Fibroblast of skin of right biceps (primary cell): ENCODE results near the gene ZNF862.

ENCODE experiments used
- DNase-seq: peaks from one replicate; pipeline ENCODE4 v3.0.0-alpha.2; 2013

ZNF862 gene

GRCh38 chr7:149811831-149812490 is 26.2 kb upstream of the ZNF862 start:
- DNase-seq = no peak

- no peak for DNase-seq
Observed at GRCh38 chr7:149813254-149814035, 24.7 kb upstream of the ZNF862 start.

GRCh38 chr7:149814494-149814893 is 23.7 kb upstream of the ZNF862 start:
- DNase-seq = no peak

- no peak for DNase-seq
Observed at GRCh38 chr7:149815121-149815520, 23.1 kb upstream of the ZNF862 start.

GRCh38 chr7:149815661-149816266 is 22.4 kb upstream of the ZNF862 start:
- no peak for DNase-seq

GRCh38 chr7:149816267-149816751 is 21.9 kb upstream of the ZNF862 start:
- no peak for DNase-seq

- DNase-seq = no peak
Observed at GRCh38 chr7:149816794-149817193, 21.4 kb upstream of the ZNF862 start.

- no peak for DNase-seq
Observed at GRCh38 chr7:149817301-149817771, 20.8 kb upstream of the ZNF862 start.

GRCh38 chr7:149817836-149818535 is 20.2 kb upstream of the ZNF862 start:
- DNase-seq = no peak

- DNase-seq = no peak
Observed at GRCh38 chr7:149818536-149818840, 19.7 kb upstream of the ZNF862 start.

GRCh38 chr7:149819141-149819960 is 18.8 kb upstream of the ZNF862 start:
- DNase-seq = no peak

- no peak for DNase-seq
Observed at GRCh38 chr7:149819961-149820340, 18.2 kb upstream of the ZNF862 start.

GRCh38 chr7:149820622-149821190 is 17.5 kb upstream of the ZNF862 start:
- no peak for DNase-seq

GRCh38 chr7:149821191-149822148 is 16.7 kb upstream of the ZNF862 start:
- DNase-seq = no peak

GRCh38 chr7:149822353-149822943 is 15.7 kb upstream of the ZNF862 start:
- DNase-seq = no peak

GRCh38 chr7:149823191-149823630 is 15.0 kb upstream of the ZNF862 start:
- DNase-seq = no peak

- no peak for DNase-seq
Observed at GRCh38 chr7:149823631-149824199, 14.5 kb upstream of the ZNF862 start.

GRCh38 chr7:149824301-149824741 is 13.9 kb upstream of the ZNF862 start:
- no peak for DNase-seq

GRCh38 chr7:149824748-149825566 is 13.2 kb upstream of the ZNF862 start:
- no peak for DNase-seq
